Daoy (cell line): Measurements from ENCODE around the gene KANK3. TPM values are rescaled to one million over a fixed set of nuclear protein-coding genes. Genes with fewer than 3 reads are reported as not detected.

Source experiments
- DNase-seq: peaks from one replicate; pipeline ENCODE4 v3.0.0-alpha.2; 2015; ENCODE audit warnings: low read depth
- total RNA-seq: library from RNA; depleted of rRNA; stranded (reverse); fragments of >200 nt; shearing (Covaris generic); gene quantifications from 2 replicates; pipeline ENCODE4 v1.2.3, GENCODE V29; 2014

Gene KANK3
- total RNA-seq, 1 experiment from 2014 or later: 0.40 TPM

DNA sequence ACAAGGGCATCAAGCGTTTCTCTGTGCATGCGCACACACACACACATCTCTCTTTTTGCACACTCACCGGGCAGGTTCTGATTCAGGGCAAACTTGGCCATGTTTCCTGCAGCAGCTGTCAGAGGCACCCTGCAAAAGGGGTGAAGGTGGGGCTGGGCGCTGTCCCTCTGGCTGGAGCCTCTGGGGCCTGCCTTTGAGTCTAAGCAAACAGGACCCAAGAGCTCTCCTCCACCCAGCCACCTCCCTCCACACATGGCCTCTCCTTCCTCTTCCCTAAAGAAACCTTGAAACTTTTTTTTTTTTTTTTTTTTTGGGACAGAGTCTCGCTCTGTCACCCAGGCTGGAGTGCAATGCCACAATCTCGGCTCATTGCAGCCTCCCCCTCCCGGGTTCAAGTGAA, 5.3 kb downstream of the KANK3 start:
- no peak for DNase-seq

DNA sequence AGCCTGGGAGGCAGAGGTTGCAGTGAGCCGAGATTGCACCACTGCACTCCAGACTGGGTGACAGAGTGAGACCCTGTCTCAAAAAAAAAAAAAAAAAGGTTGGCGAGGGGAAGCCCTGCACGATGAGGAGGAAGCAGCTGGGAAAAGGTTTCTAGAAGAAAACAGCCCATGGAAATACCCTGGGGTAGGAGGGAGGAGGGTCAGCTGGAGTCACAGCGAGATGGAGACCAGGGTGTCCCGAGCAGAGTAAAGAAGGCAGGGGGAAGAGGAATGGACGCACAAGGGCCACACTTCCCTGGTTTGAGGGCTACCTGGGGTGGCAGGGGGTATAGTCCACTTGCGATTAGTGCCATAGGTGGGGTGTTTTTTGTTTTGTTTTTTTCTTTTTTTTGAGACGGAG, 6.4 kb downstream of the KANK3 start:
- DNase-seq: no peak

GRCh38 chr19:8336072-8336569, 6.9 kb downstream of the KANK3 start:
- no peak for DNase-seq

- no peak for DNase-seq
Observed at GRCh38 chr19:8335343-8336071, 7.6 kb downstream of the KANK3 start.

DNA sequence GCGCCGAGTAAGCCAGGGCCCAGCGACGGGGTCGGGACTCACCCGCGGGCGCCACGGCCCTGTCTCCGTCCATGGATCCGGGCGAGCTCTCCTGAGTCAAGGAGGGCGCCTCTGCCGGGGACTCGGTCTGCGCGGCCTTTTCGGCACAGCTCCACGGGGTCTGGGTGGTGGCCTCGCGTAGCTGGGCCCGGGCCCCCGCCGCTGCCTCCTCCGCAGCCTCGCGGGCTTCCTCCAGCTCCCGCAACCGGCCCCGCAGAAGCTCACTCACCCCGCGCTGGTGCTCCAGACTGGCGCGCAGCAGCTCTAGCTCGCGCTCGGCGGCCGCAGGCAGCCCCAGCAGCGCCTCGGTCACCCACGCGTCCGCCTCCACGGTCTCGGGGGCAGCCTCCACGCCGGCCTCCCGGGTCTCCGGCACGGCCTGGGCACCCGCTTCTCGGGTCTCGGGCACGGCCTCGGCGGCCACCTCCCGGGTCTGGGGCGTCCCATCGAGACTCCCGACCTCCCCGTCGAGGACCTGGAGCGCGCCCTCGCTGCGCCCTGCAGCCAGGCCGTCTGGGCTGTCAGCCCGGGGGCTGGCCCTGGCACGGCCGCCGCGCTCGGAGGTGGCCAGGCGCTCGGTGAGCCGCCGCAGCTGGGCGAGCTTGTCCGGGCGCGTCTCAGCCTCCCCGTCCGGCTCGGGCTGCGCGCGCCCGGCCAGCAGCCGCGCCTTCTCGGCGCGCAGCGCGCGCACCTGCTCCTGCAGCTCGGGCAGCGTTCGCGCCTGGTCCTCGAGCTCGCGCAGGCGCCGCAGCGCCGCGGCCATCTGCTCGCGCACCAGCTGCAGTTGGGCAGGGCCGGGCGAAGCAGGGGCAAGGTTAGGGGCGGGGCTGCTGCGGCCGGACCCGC, 8.4 kb downstream of the KANK3 start:
- peak; percentile 72 for DNase-seq

DNA sequence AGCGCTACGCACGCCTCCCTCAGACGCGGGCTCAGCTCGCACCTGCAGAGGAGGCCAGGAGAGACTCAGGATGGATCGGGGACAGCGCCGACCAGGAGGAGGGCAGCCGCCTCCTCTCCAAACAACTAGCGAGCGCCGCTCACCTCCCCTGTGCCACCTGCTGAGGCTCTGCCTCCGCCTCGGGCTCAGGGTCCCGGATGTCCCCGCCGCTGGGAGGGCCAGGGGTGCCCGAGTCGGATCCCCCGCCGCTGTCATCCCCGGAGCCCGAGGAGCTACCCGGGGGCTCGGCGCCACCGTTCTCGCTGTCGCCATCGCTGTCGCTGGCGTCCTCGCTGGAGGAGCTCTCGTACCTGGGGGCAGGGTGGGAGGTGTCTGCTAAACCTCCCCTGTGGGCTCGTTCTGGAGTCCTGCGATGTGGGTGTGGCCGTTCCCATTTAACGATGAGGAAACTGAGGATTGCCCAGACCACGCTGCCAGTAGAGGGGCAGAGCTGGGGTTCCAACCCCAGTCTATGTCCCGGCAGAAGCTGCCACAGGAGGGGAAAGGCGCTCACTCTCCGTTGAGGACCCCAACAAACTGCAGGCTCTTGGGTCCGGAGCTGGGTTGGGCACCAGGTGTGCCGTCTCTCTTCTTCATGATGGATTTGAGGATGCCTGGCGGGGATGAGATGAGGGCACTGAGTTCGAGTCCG, 9.2 kb downstream of the KANK3 start:
- DNase-seq: no peak

GRCh38 chr19:8332976-8333766, 9.9 kb downstream of the KANK3 start:
- DNase-seq: no peak

- DNase-seq: no peak
Observed at GRCh38 chr19:8331263-8331845, 11.7 kb downstream of the KANK3 start.

DNA sequence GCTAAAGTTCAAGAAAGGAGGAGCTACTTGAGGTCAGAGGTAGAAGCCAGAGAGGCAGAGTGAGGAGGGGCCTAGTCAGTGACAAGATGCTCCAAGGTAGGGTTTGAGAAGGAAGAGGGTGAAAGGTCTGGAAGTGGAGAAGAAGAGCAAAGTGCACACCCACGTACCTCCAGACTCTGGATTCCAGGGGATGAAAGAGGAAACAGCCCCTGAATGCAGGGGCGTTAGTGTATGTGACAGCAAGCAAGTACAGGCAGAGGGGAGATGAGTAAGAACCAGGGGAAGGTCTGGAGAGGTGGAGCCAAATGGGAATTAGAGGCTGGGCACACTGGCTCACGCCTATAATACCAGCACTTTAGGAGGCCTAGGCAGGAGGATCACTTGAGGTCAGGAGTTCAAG, 13.1 kb downstream of the KANK3 start:
- no peak for DNase-seq

DNA sequence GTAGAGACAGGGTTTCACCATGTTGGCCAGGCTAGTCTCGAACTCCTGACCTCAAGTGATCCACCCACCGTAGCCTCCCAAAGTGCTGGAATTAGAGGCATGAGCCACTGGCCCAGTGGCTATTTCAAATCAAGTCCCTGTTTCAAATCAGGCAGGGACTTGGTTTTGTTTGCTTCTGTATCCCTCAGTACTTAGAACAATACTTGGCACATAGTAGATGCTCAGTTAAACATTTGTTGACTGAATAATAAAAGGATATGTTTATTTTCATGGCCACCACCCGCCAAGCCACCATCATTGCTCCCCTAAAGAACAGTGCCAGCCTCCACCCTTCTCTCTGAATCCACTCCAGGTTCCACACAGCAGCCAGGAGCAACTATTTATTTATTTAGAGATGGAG, 17.6 kb downstream of the KANK3 start:
- no peak for DNase-seq

- DNase-seq: peak; percentile 37
Observed at GRCh38 chr19:8324186-8325050, 18.6 kb downstream of the KANK3 start.

GRCh38 chr19:8323781-8324185, 19.3 kb downstream of the KANK3 start:
- no peak for DNase-seq

- no peak for DNase-seq
Observed at GRCh38 chr19:8322638-8322997, 20.4 kb downstream of the KANK3 start.

GRCh38 chr19:8321986-8322637, 20.9 kb downstream of the KANK3 start:
- no peak for DNase-seq

DNA sequence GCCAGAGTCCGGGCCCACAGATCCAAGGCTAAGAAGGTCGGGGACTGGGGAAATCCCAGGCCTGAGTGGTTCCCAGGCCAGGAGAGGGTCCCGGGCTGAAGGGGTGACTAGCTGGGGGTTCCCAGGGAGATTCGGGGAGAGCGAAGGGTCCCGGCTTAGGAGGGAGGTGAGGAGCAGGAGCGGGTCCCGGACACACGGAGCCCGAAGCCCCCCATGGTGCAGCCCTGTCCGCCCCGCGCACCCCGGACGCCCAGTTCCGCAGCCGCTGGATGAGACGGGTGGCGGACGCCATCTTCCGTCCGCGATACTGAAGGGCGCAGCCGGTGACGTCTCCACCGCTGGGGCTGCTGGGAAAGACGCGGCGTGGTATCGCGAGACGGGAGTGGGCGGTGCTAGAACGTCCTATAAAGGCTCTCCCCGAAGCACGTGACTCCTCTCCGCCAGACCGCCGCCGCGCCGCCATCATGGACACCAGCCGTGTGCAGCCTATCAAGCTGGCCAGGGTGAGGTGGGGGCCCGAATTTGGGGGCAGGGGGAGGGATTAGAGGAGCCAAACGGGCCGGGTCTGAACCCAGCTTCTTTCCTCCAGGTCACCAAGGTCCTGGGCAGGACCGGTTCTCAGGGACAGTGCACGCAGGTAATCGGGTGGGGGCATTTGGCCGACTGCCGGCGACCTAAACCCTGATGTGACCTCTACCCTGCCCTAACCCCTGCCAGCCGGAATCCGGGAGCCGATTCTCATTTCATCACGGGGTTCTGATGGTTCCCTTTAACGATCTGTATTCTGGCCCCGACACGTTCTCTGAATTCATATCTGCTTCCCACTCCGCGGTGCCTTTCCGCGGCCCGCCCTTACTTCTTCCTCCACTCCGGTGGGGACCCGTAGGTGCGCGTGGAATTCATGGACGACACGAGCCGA, 21.7 kb downstream of the KANK3 start, which contains the start of the genes NDUFA7 and RPS28:
Gene NDUFA7, minus strand, starts transcription at position 309 of the 919 bp plus-strand sequence. Its CDS starts 17 bp downstream, at position 292.
Gene RPS28, plus strand, starts transcription at position 430 of the 919 bp plus-strand sequence. Its CDS starts 35 bp downstream, at position 465.
- DNase-seq: peak; percentile 98

GRCh38 chr19:8320564-8321066, 22.4 kb downstream of the KANK3 start:
- no peak for DNase-seq

DNA sequence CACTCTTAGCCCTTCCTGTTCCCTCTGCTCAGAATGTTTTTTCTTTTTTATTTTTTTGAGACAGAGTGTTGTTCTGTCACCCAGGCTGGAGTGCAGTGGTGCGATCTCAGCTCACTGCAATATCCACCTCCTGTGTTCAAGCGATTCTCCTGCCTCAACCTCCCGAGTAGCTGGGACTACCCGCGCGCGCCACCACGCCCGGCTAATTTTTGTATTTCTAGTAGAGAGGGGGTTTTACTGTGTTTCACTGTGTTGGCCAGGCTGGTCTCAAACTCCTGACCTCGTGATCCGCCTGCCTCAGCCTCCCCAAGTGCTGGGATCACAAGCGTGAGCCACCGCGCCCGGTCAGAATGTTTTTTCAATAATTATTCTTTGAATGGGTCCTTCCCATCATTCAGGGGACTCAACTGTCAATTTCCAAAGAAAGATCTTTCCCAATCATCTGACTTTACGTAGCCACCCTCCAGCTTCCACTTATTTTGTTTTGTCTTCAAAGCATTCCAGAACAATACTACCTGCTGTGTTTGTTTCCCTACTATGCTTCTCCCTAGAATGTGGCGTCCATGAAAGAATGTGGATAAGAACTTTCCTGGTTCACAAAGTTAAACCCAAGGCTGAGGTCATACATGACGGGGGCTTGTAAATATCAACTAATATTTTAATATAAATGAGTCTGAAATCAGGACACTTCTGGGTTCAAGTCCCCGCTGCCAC, 23.1 kb downstream of the KANK3 start:
- DNase-seq: no peak
